Frontal cortex (tissue), 4 donors: ENCODE data around the gene LPAR1. TPM values are rescaled to one million over a fixed set of nuclear protein-coding genes. Genes with fewer than 3 reads are reported as not detected.

ENCODE experiments used
- DNase-seq, 2 donors: peaks; one replicate each; pipeline ENCODE4 v3.0.0; 2012; ENCODE audit warnings: low spot score in 2 of 2
- FAIRE-seq: peaks from 2 replicates; lab custom pipeline; 2012; peaks lifted over from hg19 to GRCh38; lab: Jason Lieb, UNC
- total RNA-seq: library from RNA; depleted of rRNA; stranded (reverse); fragments of >200 nt; gene quantifications from one replicate; pipeline ENCODE4 v1.2.3, GENCODE V29; 2014
- donor health status: control.
- donor health status: control.
- donor health status: control.

Gene LPAR1
- total RNA-seq, 1 donor from 2014 or later = 24.5 TPM

GRCh38 chr9:110933350-110934001 is 104.8 kb downstream of the LPAR1 start:
- FAIRE-seq = no peak

GRCh38 chr9:110932863-110933262 is 105.4 kb downstream of the LPAR1 start:
- no peak for FAIRE-seq
- DNase-seq = no peak

More at GRCh38 chr9:110933350-110934001, 104.8 kb downstream of the LPAR1 start:
- no peak for DNase-seq

- no peak for FAIRE-seq
- DNase-seq = no peak
Measured at GRCh38 chr9:110928599-110928998, 109.7 kb downstream of the LPAR1 start.

GRCh38 chr9:110926828-110927487 is 111.3 kb downstream of the LPAR1 start:
- DNase-seq (no peak), FAIRE-seq (no peak)

- no peak for FAIRE-seq
- DNase-seq = no peak
Measured at GRCh38 chr9:110923601-110924000, 114.7 kb downstream of the LPAR1 start.

- DNase-seq (no peak), FAIRE-seq (no peak)
Measured at GRCh38 chr9:110922145-110922544, 116.1 kb downstream of the LPAR1 start.

GRCh38 chr9:110921705-110922104 is 116.6 kb downstream of the LPAR1 start:
- FAIRE-seq = no peak
- DNase-seq = no peak

- DNase-seq (peak in 1 of 2 donors; percentile 11), FAIRE-seq (no peak)
Measured at GRCh38 chr9:110919609-110920008, 118.7 kb downstream of the LPAR1 start.

- DNase-seq = no peak
- no peak for FAIRE-seq
Measured at GRCh38 chr9:110919050-110919435, 119.2 kb downstream of the LPAR1 start.

- FAIRE-seq (no peak), DNase-seq (no peak)
Measured at GRCh38 chr9:110918316-110919049, 119.8 kb downstream of the LPAR1 start.

GRCh38 chr9:110916403-110916802 is 121.9 kb downstream of the LPAR1 start:
- DNase-seq = no peak
- no peak for FAIRE-seq

GRCh38 chr9:110912419-110913291 is 125.6 kb downstream of the LPAR1 start:
- DNase-seq (peak in 1 of 2 donors; percentile 5), FAIRE-seq (no peak)

GRCh38 chr9:110911659-110912418 is 126.4 kb downstream of the LPAR1 start:
- FAIRE-seq (no peak), DNase-seq (no peak)

GRCh38 chr9:110908894-110909293 is 129.4 kb downstream of the LPAR1 start:
- DNase-seq = no peak
- no peak for FAIRE-seq

GRCh38 chr9:110900917-110901316 is 137.4 kb downstream of the LPAR1 start:
- DNase-seq = no peak
- FAIRE-seq = no peak

GRCh38 chr9:110900456-110900855 is 137.8 kb downstream of the LPAR1 start:
- FAIRE-seq (no peak), DNase-seq (no peak)

GRCh38 chr9:110898866-110899265 is 139.4 kb downstream of the LPAR1 start:
- FAIRE-seq (no peak), DNase-seq (no peak)

- DNase-seq (no peak), FAIRE-seq (no peak)
Measured at GRCh38 chr9:110898358-110898757, 139.9 kb downstream of the LPAR1 start.

GRCh38 chr9:110897943-110898342 is 140.3 kb downstream of the LPAR1 start:
- DNase-seq = no peak
- peak; percentile 19 for FAIRE-seq
